IMR-90 (cell line): Measurements from ENCODE around the gene SLC27A1.

Experiments
- CHD1 ChIP-seq: IDR thresholded peaks from 2 replicates; pipeline ENCODE4 v1.6.1; 2012; ENCODE audit warnings: low read depth, low read length, improper control_type of control experiment
- CTCF ChIP-seq: conservative IDR thresholded peaks from 2 replicates; pipeline ENCODE4 v1.5.1; 2012; ENCODE audit warnings: mild to moderate bottlenecking, low read depth, low read length, improper control_type of control experiment
- NFE2L2 ChIP-seq: fragments of 150-350 bp; IDR thresholded peaks from 2 replicates; pipeline ENCODE4 v1.6.1; 2016; ENCODE audit warnings: low read depth, mild to moderate bottlenecking, low read length
- POLR2A ChIP-seq: IDR thresholded peaks from 2 replicates; pipeline ENCODE4 v1.6.1; 2012; ENCODE audit warnings: mild to moderate bottlenecking, low read depth, low read length
- RCOR1 ChIP-seq: IDR thresholded peaks from 2 replicates; pipeline ENCODE4 v1.6.1; 2012; ENCODE audit warnings: mild to moderate bottlenecking, low read length, improper control_type of control experiment; ENCODE audit not compliant: insufficient replicate concordance
- SMC3 ChIP-seq: fragments of 150-350 bp; IDR thresholded peaks from 2 replicates; pipeline ENCODE4 v1.6.1; 2016; ENCODE audit warnings: low read depth, mild to moderate bottlenecking, antibody characterized with exemption, low read length, moderate library complexity
- TF ChIP-seq, protein P1 (sequence below): fragments of 150-350 bp; IDR thresholded peaks from 2 replicates; pipeline ENCODE4 v1.6.1; 2016; ENCODE audit warnings: low read depth, mild to moderate bottlenecking, low read length, moderate library complexity, borderline replicate concordance

DNA sequence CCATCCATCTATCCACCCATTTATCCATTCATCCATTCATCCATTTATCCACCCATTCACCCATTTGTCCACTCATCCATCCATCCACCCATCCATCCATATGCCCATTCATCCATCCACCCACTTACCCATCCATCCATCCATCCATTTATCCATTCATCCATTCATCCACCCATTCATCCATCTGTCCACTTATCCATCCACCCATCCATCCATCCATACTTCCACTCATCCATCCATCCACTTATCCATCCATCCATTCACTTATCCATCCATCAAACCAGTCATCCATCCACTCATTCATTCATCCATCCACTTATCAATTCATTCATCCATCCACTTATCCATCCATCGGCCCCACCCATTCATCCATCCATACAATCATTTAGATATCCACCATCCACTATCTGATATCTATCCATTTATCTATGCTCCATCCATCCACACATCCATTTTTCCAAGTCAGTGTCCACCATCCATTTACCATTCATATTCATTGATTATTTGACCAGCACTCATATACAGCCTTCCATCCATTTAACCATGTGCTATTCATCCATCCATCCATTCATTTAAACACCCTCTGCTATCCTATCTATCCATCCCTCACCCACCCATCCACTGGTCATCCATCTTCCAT is 24.7 kb upstream of the SLC27A1 start:
- TF ChIP-seq CTCF (no peak), CHD1 (no peak), POLR2A (no peak), RCOR1 (no peak), NFE2L2 (no peak), SMC3 (no peak)
- TF ChIP-seq, protein P1, sequence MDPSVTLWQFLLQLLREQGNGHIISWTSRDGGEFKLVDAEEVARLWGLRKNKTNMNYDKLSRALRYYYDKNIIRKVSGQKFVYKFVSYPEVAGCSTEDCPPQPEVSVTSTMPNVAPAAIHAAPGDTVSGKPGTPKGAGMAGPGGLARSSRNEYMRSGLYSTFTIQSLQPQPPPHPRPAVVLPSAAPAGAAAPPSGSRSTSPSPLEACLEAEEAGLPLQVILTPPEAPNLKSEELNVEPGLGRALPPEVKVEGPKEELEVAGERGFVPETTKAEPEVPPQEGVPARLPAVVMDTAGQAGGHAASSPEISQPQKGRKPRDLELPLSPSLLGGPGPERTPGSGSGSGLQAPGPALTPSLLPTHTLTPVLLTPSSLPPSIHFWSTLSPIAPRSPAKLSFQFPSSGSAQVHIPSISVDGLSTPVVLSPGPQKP = no peak
